GM21367 (cell line): ENCODE data around the gene C5AR2.
"Not testable (repeated sequence)": the region's sequence is repeated elsewhere in the genome, so short reads cannot be mapped to it uniquely, and the experiment has no call there.

Experiments
- ATAC-seq: cut with Tn5 transposase; IDR thresholded peaks from one replicate; pipeline ENCODE4 v1.9.1; 2021; ENCODE audit not compliant: unreplicated experiment

The C5AR2 gene

GRCh38 chr19:47331931-47332547 is at the start of gene C5AR2:
C5AR2 (plus strand) TSS chr19:47332175; CDS start chr19:47340800, 8,625 bp downstream.
- no peak for ATAC-seq

GRCh38 chr19:47283405-47284059 is 48.4 kb upstream of the C5AR2 start:
- no peak for ATAC-seq

- no peak for ATAC-seq
These were observed 47.6 kb upstream of the C5AR2 start for GRCh38 chr19:47284324-47284899.

GRCh38 chr19:47296036-47296435 is 35.9 kb upstream of the C5AR2 start:
- ATAC-seq: no peak

- not testable (repeated sequence) for ATAC-seq
These were observed 31.1 kb upstream of the C5AR2 start for GRCh38 chr19:47300867-47301266.

- ATAC-seq: no peak
These were observed 29.7 kb upstream of the C5AR2 start for GRCh38 chr19:47302249-47302648.

- no peak for ATAC-seq
These were observed 28.0 kb upstream of the C5AR2 start for GRCh38 chr19:47303966-47304365.

- no peak for ATAC-seq
These were observed 26.6 kb upstream of the C5AR2 start for GRCh38 chr19:47305309-47305751.

- no peak for ATAC-seq
These were observed 25.7 kb upstream of the C5AR2 start for GRCh38 chr19:47306303-47306702.

GRCh38 chr19:47309038-47309437 is 22.9 kb upstream of the C5AR2 start:
- ATAC-seq: no peak

GRCh38 chr19:47309608-47310007 is 22.4 kb upstream of the C5AR2 start, which contains the start of gene C5AR1:
C5AR1 (plus strand) TSS chr19:47309861; CDS start chr19:47309896, 35 bp downstream.
- no peak for ATAC-seq

GRCh38 chr19:47310323-47310722 is 21.7 kb upstream of the C5AR2 start:
- no peak for ATAC-seq

- no peak for ATAC-seq
These were observed 21.2 kb upstream of the C5AR2 start for GRCh38 chr19:47310819-47311218.

GRCh38 chr19:47312366-47313006 is 19.5 kb upstream of the C5AR2 start:
- ATAC-seq: no peak

GRCh38 chr19:47313754-47314295 is 18.1 kb upstream of the C5AR2 start:
- no peak for ATAC-seq

GRCh38 chr19:47315125-47315821 is 16.7 kb upstream of the C5AR2 start:
- no peak for ATAC-seq

- ATAC-seq: no peak
These were observed 15.5 kb upstream of the C5AR2 start for GRCh38 chr19:47316513-47316912.

GRCh38 chr19:47319923-47320871 is 11.8 kb upstream of the C5AR2 start:
- ATAC-seq: no peak

GRCh38 chr19:47321630-47322029 is 10.3 kb upstream of the C5AR2 start:
- no peak for ATAC-seq

- ATAC-seq: no peak
These were observed 9.9 kb upstream of the C5AR2 start for GRCh38 chr19:47322058-47322457.
